Endothelial cell of umbilical vein (primary cell): Measurements from ENCODE around the gene ECT2.

Source experiments
- GATA2 ChIP-seq: IDR thresholded peaks from 2 replicates; pipeline ENCODE4 v1.7.0; 2011; ENCODE audit warnings: low read depth, mild to moderate bottlenecking, moderate library complexity, mixed read lengths, low read length; ENCODE audit not compliant: insufficient read length, insufficient read depth
- MAX ChIP-seq: IDR thresholded peaks from 2 replicates; pipeline ENCODE4 v1.6.1; 2011; ENCODE audit not compliant: insufficient read depth, insufficient read length
- POLR2A ChIP-seq: IDR thresholded peaks from 2 replicates; pipeline ENCODE4 v1.6.1; 2012; ENCODE audit warnings: low read depth, mild to moderate bottlenecking, control low read depth, low read length
- POLR2AphosphoS5 ChIP-seq: IDR thresholded peaks from 2 replicates; pipeline ENCODE4 v1.6.1; 2012; ENCODE audit warnings: low read depth, mild to moderate bottlenecking, control low read depth, low read length, moderate library complexity; ENCODE audit not compliant: insufficient read depth
- TF ChIP-seq, protein P1 (sequence below), 2 donors: IDR thresholded peaks; 1 replicate in 1 of 2; 2 replicates in 1 of 2; pipeline ENCODE4 v1.5.1; 2011; ENCODE audit warnings: low read length in 2 of 2, mild to moderate bottlenecking in 2 of 2, moderate library complexity in 2 of 2, control low read depth in 1 of 2, inconsistent platforms in 1 of 2, low read depth in 1 of 2; ENCODE audit not compliant: insufficient read depth in 1 of 2; ENCODE audit errors: extremely low read depth in 1 of 2

DNA sequence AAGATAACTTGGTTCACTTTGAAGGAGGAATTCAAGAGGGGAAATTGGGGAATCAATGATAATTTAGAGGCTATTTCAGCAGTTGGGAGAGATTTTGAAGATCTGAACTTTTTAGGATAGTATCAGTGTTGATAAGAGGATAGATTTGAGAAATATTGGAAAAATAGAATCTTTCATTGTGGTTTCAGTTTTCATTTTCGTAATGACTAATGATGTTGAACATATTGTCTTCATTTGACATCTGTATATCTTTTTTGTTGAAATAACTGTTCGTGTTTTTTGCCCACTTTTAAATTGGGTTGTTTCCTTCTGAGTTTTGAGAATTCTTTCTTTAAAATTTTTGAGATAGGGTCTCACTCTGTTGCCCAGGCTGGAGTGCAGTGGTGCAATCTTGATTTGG is 21.1 kb downstream of the ECT2 start:
- TF ChIP-seq POLR2AphosphoS5 (no peak), POLR2A (no peak), GATA2 (no peak), MAX (no peak)
- TF ChIP-seq, protein P1, sequence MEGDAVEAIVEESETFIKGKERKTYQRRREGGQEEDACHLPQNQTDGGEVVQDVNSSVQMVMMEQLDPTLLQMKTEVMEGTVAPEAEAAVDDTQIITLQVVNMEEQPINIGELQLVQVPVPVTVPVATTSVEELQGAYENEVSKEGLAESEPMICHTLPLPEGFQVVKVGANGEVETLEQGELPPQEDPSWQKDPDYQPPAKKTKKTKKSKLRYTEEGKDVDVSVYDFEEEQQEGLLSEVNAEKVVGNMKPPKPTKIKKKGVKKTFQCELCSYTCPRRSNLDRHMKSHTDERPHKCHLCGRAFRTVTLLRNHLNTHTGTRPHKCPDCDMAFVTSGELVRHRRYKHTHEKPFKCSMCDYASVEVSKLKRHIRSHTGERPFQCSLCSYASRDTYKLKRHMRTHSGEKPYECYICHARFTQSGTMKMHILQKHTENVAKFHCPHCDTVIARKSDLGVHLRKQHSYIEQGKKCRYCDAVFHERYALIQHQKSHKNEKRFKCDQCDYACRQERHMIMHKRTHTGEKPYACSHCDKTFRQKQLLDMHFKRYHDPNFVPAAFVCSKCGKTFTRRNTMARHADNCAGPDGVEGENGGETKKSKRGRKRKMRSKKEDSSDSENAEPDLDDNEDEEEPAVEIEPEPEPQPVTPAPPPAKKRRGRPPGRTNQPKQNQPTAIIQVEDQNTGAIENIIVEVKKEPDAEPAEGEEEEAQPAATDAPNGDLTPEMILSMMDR (IDR thresholded peaks at IDR 0.05; ENCODE audit: extremely low read depth in 1 of 2, insufficient read depth in 1 of 2, low read depth in 1 of 2, low read length in 2 of 2) = no peak
